H9 (cell line): ENCODE measurements around the gene OR4D1. TPM values are rescaled to one million over a fixed set of nuclear protein-coding genes. Genes with fewer than 3 reads are reported as not detected.

ENCODE experiments used
- DNase-seq: peaks from one replicate; pipeline ENCODE4 v3.0.0-alpha.2; 2017
- H2AFZ ChIP-seq: one replicate; pipeline ENCODE4 v1.6.1; 2013; ENCODE audit warnings: mild to moderate bottlenecking, low read length, control low read depth, moderate library complexity
- H2AK5ac ChIP-seq: 2 replicates; pipeline ENCODE4 v1.6.1; 2013; ENCODE audit warnings: low read length, control low read depth, mixed read lengths; ENCODE audit not compliant: insufficient read length
- H2BK120ac ChIP-seq: one replicate; pipeline ENCODE4 v1.6.1; 2013; ENCODE audit warnings: low read depth, mild to moderate bottlenecking, low read length, control low read depth, inconsistent platforms; ENCODE audit not compliant: poor library complexity, severe bottlenecking
- H2BK12ac ChIP-seq: 2 replicates; pipeline ENCODE4 v1.6.1; 2013; ENCODE audit warnings: low read length, control low read depth, mixed read lengths, low read depth; ENCODE audit not compliant: insufficient read length
- H2BK15ac ChIP-seq: 2 replicates; pipeline ENCODE4 v1.6.1; 2013; ENCODE audit warnings: low read depth, low read length, control low read depth
- H2BK20ac ChIP-seq: one replicate; pipeline ENCODE4 v1.6.1; 2013; ENCODE audit warnings: low read depth, mild to moderate bottlenecking, low read length, control low read depth, inconsistent platforms; ENCODE audit not compliant: poor library complexity, severe bottlenecking
- H2BK5ac ChIP-seq: 2 replicates; pipeline ENCODE4 v1.6.1; 2013; ENCODE audit warnings: low read length, control low read depth, mixed read lengths; ENCODE audit not compliant: insufficient read length
- H3K14ac ChIP-seq: 2 replicates; pipeline ENCODE4 v1.6.1; 2013; ENCODE audit warnings: low read length, control low read depth; ENCODE audit not compliant: insufficient read depth
- H3K18ac ChIP-seq: 2 replicates; pipeline ENCODE4 v1.6.1; 2013; ENCODE audit warnings: low read depth, mild to moderate bottlenecking, mixed read lengths, low read length, control low read depth; ENCODE audit not compliant: insufficient read length
- H3K23ac ChIP-seq: 2 replicates; pipeline ENCODE4 v1.6.1; 2013; ENCODE audit warnings: low read length, control low read depth, mixed read lengths, low read depth; ENCODE audit not compliant: insufficient read length
- H3K23me2 ChIP-seq: 2 replicates; pipeline ENCODE4 v1.6.1; 2013; ENCODE audit warnings: low read depth, mild to moderate bottlenecking, mixed read lengths, low read length, control low read depth; ENCODE audit not compliant: insufficient read length, poor library complexity, severe bottlenecking
- H3K27ac ChIP-seq: 2 replicates; pipeline ENCODE4 v1.5.1; 2013; ENCODE audit warnings: low read length, control low read depth, mixed read lengths, low read depth; ENCODE audit not compliant: insufficient read length
- H3K27me3 ChIP-seq: 2 replicates; pipeline ENCODE4 v1.6.1; 2013; ENCODE audit warnings: low read length, control low read depth, inconsistent platforms; ENCODE audit not compliant: insufficient read depth
- H3K4ac ChIP-seq: 2 replicates; pipeline ENCODE4 v1.6.1; 2013; ENCODE audit warnings: low read depth, mild to moderate bottlenecking, control low read depth, inconsistent platforms, low read length, moderate library complexity
- H3K4me1 ChIP-seq: 2 replicates; pipeline ENCODE4 v1.6.1; 2013; ENCODE audit warnings: low read length, control low read depth, inconsistent platforms; ENCODE audit not compliant: insufficient read depth
- H3K4me2 ChIP-seq: 2 replicates; pipeline ENCODE4 v1.6.1; 2013; ENCODE audit warnings: low read length, control low read depth, mixed read lengths; ENCODE audit not compliant: insufficient read length, insufficient read depth
- H3K56ac ChIP-seq: 2 replicates; pipeline ENCODE4 v1.6.1; 2013; ENCODE audit warnings: low read depth, mild to moderate bottlenecking, mixed read lengths, low read length, control low read depth; ENCODE audit not compliant: insufficient read length
- H3K79me1 ChIP-seq: 2 replicates; pipeline ENCODE4 v1.6.1; 2013; ENCODE audit warnings: low read depth, mild to moderate bottlenecking, moderate library complexity, low read length, control low read depth, inconsistent platforms; ENCODE audit not compliant: insufficient read depth, poor library complexity, severe bottlenecking
- H3K79me2 ChIP-seq: 2 replicates; pipeline ENCODE4 v1.6.1; 2013; ENCODE audit warnings: low read length, control low read depth, inconsistent platforms; ENCODE audit not compliant: insufficient read depth
- H3K9ac ChIP-seq: 2 replicates; pipeline ENCODE4 v1.6.1; 2013; ENCODE audit warnings: low read length, control low read depth, mixed read lengths; ENCODE audit not compliant: insufficient read length; ENCODE audit errors: extremely low read depth
- H3K9me3 ChIP-seq: one replicate; pipeline ENCODE4 v1.6.1; 2013; ENCODE audit warnings: low read depth, low read length, inconsistent platforms; ENCODE audit not compliant: control insufficient read depth
- H3T11ph ChIP-seq: one replicate; pipeline ENCODE4 v1.6.1; 2013; ENCODE audit warnings: mild to moderate bottlenecking, low read length, control low read depth, inconsistent platforms
- H4K20me1 ChIP-seq: one replicate; pipeline ENCODE4 v1.6.1; 2013; ENCODE audit not compliant: control insufficient read depth, insufficient read length, insufficient read depth
- H4K5ac ChIP-seq: 2 replicates; pipeline ENCODE4 v1.6.1; 2013; ENCODE audit warnings: low read depth, mild to moderate bottlenecking, mixed read lengths, low read length, control low read depth; ENCODE audit not compliant: insufficient read length
- H4K8ac ChIP-seq: replicated peaks from 2 replicates; pipeline ENCODE4 v1.6.1; 2013; ENCODE audit warnings: low read length, control low read depth, mixed read lengths, low read depth; ENCODE audit not compliant: insufficient read length
- H4K91ac ChIP-seq: 2 replicates; pipeline ENCODE4 v1.6.1; 2013; ENCODE audit warnings: low read depth, mild to moderate bottlenecking, moderate library complexity, mixed read lengths, low read length, control low read depth; ENCODE audit not compliant: insufficient read length
- H3K27ac Mint-ChIP-seq, 3 experiments: 2 replicates in 2 of 3; 3 replicates in 1 of 3; pipeline ENCODE4 v1.8.0; 2020 to 2021; ENCODE audit warnings: mixed read lengths in 3 of 3, mild to moderate bottlenecking in 1 of 3, moderate library complexity in 1 of 3
- H3K27me3 Mint-ChIP-seq: 2 replicates; pipeline ENCODE4 v1.8.0; 2021; ENCODE audit warnings: low read depth, mild to moderate bottlenecking, moderate library complexity, mixed read lengths
- H3K36me3 Mint-ChIP-seq, 3 experiments: 2 replicates in 2 of 3; 3 replicates in 1 of 3; pipeline ENCODE4 v1.8.0; 2020 to 2021; ENCODE audit warnings: low read depth in 3 of 3, mixed read lengths in 3 of 3; ENCODE audit not compliant: insufficient read depth in 1 of 3
- H3K4me1 Mint-ChIP-seq, 2 experiments: 2 replicates each; pipeline ENCODE4 v1.8.0; 2020; ENCODE audit warnings: mixed read lengths in 2 of 2
- H3K4me3 Mint-ChIP-seq, 2 experiments: 2 replicates in 1 of 2; 3 replicates in 1 of 2; pipeline ENCODE4 v1.8.0; 2020 to 2021; ENCODE audit warnings: mild to moderate bottlenecking in 2 of 2, mixed read lengths in 2 of 2, moderate library complexity in 1 of 2
- H3K9me3 Mint-ChIP-seq, 2 experiments: 2 replicates in 1 of 2; 3 replicates in 1 of 2; pipeline ENCODE4 v1.8.0; 2020; ENCODE audit warnings: mild to moderate bottlenecking in 2 of 2, mixed read lengths in 2 of 2, moderate library complexity in 1 of 2
- WGBS: extraction: QIAGEN DNeasy Blood & Tissue Kit; methylation state at CpG from one replicate; pipeline ENCODE4 v1.1.7; 2013; ENCODE audit warnings: missing lambda C conversion rate, low lambda C conversion rate, mixed read lengths; ENCODE audit not compliant: insufficient read length; ENCODE audit errors: extremely low coverage; 5-methylcytosine and 5-hydroxymethylcytosine counted together
- total RNA-seq: library from RNA; stranded (reverse); gene quantifications from 2 replicates; pipeline ENCODE4 v1.2.1, GENCODE V29; 2021
- TF ChIP-seq, protein P1 (sequence below): fragments of 200-600 bp; sonication (generic); conservative IDR thresholded peaks from 3 replicates; pipeline ENCODE4 v1.8.0; 2021; ENCODE audit warnings: antibody characterized with exemption, mild to moderate bottlenecking

OR4D1 gene
- total RNA-seq, 1 experiment from 2014 or later = 0.11 TPM

GRCh38 chr17:58119491-58119890 is 28.7 kb upstream of the OR4D1 start:
- no peak for DNase-seq
- no peak overlapping the region for H2BK15ac ChIP-seq
- H4K8ac ChIP-seq = no peak overlapping the region
- H3K27ac ChIP-seq = no peak overlapping the region
- no peak overlapping the region for H3K14ac ChIP-seq
- H2BK12ac ChIP-seq = no peak overlapping the region
- H3K4ac ChIP-seq = no peak overlapping the region
- no peaks in the 10 kb centered on the region for H3K9me3 ChIP-seq
- Mint-ChIP-seq H3K9me3 (no peaks in the 10 kb centered on the region; a peak in 1 of 5 replicates), H3K36me3 (no peaks in the 10 kb centered on the region), H3K4me3 (no peak overlapping the region), H3K27me3 (peaks cover 25% of the 10 kb centered on the region), H3K4me1 (no peaks in the 10 kb centered on the region), H3K27ac (no peak overlapping the region)
- H3K56ac ChIP-seq = no peak overlapping the region
- no peak overlapping the region for H3K9ac ChIP-seq
- H3K23ac ChIP-seq = no peak overlapping the region
- no peak overlapping the region for H2BK20ac ChIP-seq
- no peaks in the 10 kb centered on the region for H3K4me1 ChIP-seq
- no peaks in the 10 kb centered on the region for H3K23me2 ChIP-seq
- no peak overlapping the region for H2AFZ ChIP-seq
- no peak overlapping the region for H3K4me2 ChIP-seq
- H3T11ph ChIP-seq = no peak overlapping the region
- no peak overlapping the region for H3K18ac ChIP-seq
- H4K91ac ChIP-seq = no peak overlapping the region
- no peaks in the 10 kb centered on the region for H3K79me1 ChIP-seq
- no peaks in the 10 kb centered on the region for H3K79me2 ChIP-seq
- no peak overlapping the region for H4K5ac ChIP-seq
- TF ChIP-seq, protein P1, sequence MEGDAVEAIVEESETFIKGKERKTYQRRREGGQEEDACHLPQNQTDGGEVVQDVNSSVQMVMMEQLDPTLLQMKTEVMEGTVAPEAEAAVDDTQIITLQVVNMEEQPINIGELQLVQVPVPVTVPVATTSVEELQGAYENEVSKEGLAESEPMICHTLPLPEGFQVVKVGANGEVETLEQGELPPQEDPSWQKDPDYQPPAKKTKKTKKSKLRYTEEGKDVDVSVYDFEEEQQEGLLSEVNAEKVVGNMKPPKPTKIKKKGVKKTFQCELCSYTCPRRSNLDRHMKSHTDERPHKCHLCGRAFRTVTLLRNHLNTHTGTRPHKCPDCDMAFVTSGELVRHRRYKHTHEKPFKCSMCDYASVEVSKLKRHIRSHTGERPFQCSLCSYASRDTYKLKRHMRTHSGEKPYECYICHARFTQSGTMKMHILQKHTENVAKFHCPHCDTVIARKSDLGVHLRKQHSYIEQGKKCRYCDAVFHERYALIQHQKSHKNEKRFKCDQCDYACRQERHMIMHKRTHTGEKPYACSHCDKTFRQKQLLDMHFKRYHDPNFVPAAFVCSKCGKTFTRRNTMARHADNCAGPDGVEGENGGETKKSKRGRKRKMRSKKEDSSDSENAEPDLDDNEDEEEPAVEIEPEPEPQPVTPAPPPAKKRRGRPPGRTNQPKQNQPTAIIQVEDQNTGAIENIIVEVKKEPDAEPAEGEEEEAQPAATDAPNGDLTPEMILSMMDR = no peak
- no peak overlapping the region for H2BK120ac ChIP-seq
- no CpG with 5 or more reads among the region's 3 CpGs for WGBS
- no peak overlapping the region for H2AK5ac ChIP-seq
- peaks cover 5% of the 10 kb centered on the region for H4K20me1 ChIP-seq
- H2BK5ac ChIP-seq = no peak overlapping the region
- H3K27me3 ChIP-seq = no peaks in the 10 kb centered on the region
